ENCODE data around the gene PEAK1. TPM values are rescaled to one million over a fixed set of nuclear protein-coding genes. Genes with fewer than 3 reads are reported as not detected.

The PEAK1 gene
- total and polyA plus RNA-seq, 2 experiments from 2014 or later = 7.8 to 34.1 TPM

GRCh38 chr15:77305953-77306352, 114.0 kb downstream of the PEAK1 start:
- no peak for TF ChIP-seq NANOG (IDR thresholded peaks at IDR 0.05; ENCODE audit: borderline replicate concordance)
- no peak for TF ChIP-seq ZNF114 (CRISPR knock-in tag; IDR thresholded peaks at IDR 0.05)
- TF ChIP-seq EZH2phosphoT487 (IDR thresholded peaks at IDR 0.05; ENCODE audit: unreplicated experiment) = no peak
- TF ChIP-seq ZNF331 (CRISPR knock-in tag; IDR thresholded peaks at IDR 0.05; ENCODE audit: low read depth) = no peak
- no peak for TF ChIP-seq REST (IDR thresholded peaks at IDR 0.05; ENCODE audit: unreplicated experiment)
- no peak for TF ChIP-seq JUNB (IDR thresholded peaks at IDR 0.05; ENCODE audit: unreplicated experiment)
- TF ChIP-seq, protein P1, sequence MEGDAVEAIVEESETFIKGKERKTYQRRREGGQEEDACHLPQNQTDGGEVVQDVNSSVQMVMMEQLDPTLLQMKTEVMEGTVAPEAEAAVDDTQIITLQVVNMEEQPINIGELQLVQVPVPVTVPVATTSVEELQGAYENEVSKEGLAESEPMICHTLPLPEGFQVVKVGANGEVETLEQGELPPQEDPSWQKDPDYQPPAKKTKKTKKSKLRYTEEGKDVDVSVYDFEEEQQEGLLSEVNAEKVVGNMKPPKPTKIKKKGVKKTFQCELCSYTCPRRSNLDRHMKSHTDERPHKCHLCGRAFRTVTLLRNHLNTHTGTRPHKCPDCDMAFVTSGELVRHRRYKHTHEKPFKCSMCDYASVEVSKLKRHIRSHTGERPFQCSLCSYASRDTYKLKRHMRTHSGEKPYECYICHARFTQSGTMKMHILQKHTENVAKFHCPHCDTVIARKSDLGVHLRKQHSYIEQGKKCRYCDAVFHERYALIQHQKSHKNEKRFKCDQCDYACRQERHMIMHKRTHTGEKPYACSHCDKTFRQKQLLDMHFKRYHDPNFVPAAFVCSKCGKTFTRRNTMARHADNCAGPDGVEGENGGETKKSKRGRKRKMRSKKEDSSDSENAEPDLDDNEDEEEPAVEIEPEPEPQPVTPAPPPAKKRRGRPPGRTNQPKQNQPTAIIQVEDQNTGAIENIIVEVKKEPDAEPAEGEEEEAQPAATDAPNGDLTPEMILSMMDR (conservative IDR thresholded peaks at IDR 0.05; ENCODE audit: low read depth in 2 of 2) = no peak
- no peak for TF ChIP-seq CREB1 (CRISPR knock-in tag; IDR thresholded peaks at IDR 0.05; ENCODE audit: low read depth)
- TF ChIP-seq ETS1 (IDR thresholded peaks at IDR 0.05) = no peak
- TF ChIP-seq ZNF462 (CRISPR knock-in tag; IDR thresholded peaks at IDR 0.05) = no peak
- TF ChIP-seq EZH2 (IDR thresholded peaks at IDR 0.05; ENCODE audit: low read depth, unreplicated experiment) = no peak
- no peak for TF ChIP-seq POLR2AphosphoS5 (IDR thresholded peaks at IDR 0.05; ENCODE audit: low read depth)
- TF ChIP-seq STAT1 (IDR thresholded peaks at IDR 0.05; ENCODE audit: unreplicated experiment) = no peak
- H3K27ac ChIP-seq (ENCODE audit: low read depth) = no peak overlapping the region
- no peak overlapping the region for H3K27ac Mint-ChIP-seq
- peaks cover 31% of the 10 kb centered on the region for H3K4me1 Mint-ChIP-seq
- H3K27me3 ChIP-seq (ENCODE audit: insufficient read depth) = no peaks in the 10 kb centered on the region
- no peaks in the 10 kb centered on the region for H3K36me3 Mint-ChIP-seq (ENCODE audit: low read depth)
- no peak overlapping the region for H2AFZ ChIP-seq
- ATAC-seq (no peak), DNase-seq (ENCODE audit: low spot score) (no peak)
- no peaks in the 10 kb centered on the region for H3K36me3 ChIP-seq (ENCODE audit: insufficient read depth)
- no peaks in the 10 kb centered on the region for H3K9me2 ChIP-seq (ENCODE audit: insufficient read depth)
- no peaks in the 10 kb centered on the region for H3K79me2 ChIP-seq (replicated peaks; ENCODE audit: insufficient read depth)
- H3K4me3 ChIP-seq = no peak overlapping the region
- peaks cover 31% of the 10 kb centered on the region for H3K4me1 ChIP-seq (ENCODE audit: insufficient read depth)
- H3K4me3 Mint-ChIP-seq = no peak overlapping the region
- H3K9me3 Mint-ChIP-seq = no peaks in the 10 kb centered on the region
- no peak overlapping the region for H3K4me2 ChIP-seq
- H4K20me1 ChIP-seq (replicated peaks; ENCODE audit: insufficient read depth) = no peaks in the 10 kb centered on the region
- H3F3A ChIP-seq (replicated peaks; ENCODE audit: low read depth) = no peaks in the 10 kb centered on the region
- H3K27me3 Mint-ChIP-seq (ENCODE audit: insufficient read depth, low read depth, poor library complexity) = no peaks in the 10 kb centered on the region
